Right ventricle myocardium inferior (tissue), 1 donor: Measurements from ENCODE around the gene RAB11FIP5. TPM values are rescaled to one million over a fixed set of nuclear protein-coding genes. Genes with fewer than 3 reads are reported as not detected.
"Not testable (repeated sequence)": the region's sequence is repeated elsewhere in the genome, so short reads cannot be mapped to it uniquely, and the experiment has no call there.

Experiments used
- ATAC-seq: fragments of 200-7000 bp; cut with Tn5 transposase; one replicate; pipeline ENCODE4 v1.9.1; 2020; ENCODE audit warnings: mild to moderate bottlenecking, moderate library complexity
- DNase-seq: peaks from one replicate; pipeline ENCODE4 v3.0.0; 2021; ENCODE audit errors: missing footprints
- intact Hi-C: fragments of 100-400 bp; cut with DNase I; formaldehyde crosslinking; loops from one replicate; pipeline ENCODE4 v1.11.0; 2022
- total RNA-seq: library from RNA; stranded (reverse); fragmentation: NEBNext Ultra II Directional; extraction: Animal tissue kit (Norgen Biotek cat#: 25700); gene quantifications from one replicate; pipeline ENCODE4 v1.2.1, GENCODE V29; 2021
- donor health status: DM: no; HTN: yes; CAD: no; lungs with severe emphysema.

Gene RAB11FIP5
- total RNA-seq, 1 donor from 2014 or later, result 19.0 TPM

DNA sequence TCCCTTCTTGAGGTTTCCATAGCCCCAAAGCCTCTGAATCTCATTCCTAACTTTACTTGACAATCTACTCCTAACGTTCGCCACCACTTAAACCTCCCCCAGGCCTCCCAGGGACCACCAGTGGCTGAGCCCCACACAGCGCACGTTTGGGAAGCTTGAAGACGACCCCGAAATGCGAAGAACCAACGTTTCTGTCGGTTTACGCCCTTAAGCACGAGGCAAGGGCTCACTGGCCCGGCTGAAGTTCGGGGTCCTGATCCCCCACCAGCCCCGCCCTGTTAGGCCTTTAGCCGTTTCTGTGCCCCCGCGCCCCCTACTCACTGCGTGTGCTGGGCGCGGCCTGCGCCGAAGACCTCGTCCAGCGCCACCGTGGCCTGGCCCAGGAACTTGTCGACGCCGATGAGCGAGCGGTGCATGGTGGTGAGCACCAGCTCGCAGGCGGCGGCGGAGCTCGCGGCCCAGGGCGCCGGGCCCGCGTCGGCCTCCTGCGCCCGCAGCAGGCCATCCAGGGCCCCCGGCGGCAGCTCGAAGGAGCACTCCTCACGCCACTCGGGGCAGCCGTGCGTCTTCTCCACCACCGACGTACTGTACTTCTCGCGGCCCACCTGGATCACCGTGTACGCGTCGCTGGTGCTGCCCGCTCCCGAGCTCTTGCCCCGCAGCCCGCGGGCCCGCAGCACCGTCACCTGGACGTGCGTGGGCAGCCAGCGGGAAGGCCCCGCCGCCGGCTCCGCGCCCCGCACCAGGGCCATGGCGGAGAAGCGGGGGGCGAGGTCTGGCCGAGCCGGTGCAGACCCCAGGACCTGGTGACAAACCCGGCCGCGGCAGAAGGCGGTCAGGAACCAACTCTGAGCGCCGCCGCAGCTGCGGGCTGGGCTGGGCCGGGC lies 479 bp downstream of the RAB11FIP5 start:
- peak; percentile 38 for ATAC-seq
- DNase-seq, result peak; percentile 69
- intact Hi-C loops, result loop anchor here (5.0 kb wide), 1 partner anchor 270 kb away; no protein-coding TSS in a partner anchor

GRCh38 chr2:73111073-73112025 lies 1.4 kb downstream of the RAB11FIP5 start:
- ATAC-seq (no peak), DNase-seq (no peak)
- intact Hi-C loops, result loop anchor here (5.0 kb wide), 1 partner anchor 271 kb away; no protein-coding TSS in a partner anchor

DNA sequence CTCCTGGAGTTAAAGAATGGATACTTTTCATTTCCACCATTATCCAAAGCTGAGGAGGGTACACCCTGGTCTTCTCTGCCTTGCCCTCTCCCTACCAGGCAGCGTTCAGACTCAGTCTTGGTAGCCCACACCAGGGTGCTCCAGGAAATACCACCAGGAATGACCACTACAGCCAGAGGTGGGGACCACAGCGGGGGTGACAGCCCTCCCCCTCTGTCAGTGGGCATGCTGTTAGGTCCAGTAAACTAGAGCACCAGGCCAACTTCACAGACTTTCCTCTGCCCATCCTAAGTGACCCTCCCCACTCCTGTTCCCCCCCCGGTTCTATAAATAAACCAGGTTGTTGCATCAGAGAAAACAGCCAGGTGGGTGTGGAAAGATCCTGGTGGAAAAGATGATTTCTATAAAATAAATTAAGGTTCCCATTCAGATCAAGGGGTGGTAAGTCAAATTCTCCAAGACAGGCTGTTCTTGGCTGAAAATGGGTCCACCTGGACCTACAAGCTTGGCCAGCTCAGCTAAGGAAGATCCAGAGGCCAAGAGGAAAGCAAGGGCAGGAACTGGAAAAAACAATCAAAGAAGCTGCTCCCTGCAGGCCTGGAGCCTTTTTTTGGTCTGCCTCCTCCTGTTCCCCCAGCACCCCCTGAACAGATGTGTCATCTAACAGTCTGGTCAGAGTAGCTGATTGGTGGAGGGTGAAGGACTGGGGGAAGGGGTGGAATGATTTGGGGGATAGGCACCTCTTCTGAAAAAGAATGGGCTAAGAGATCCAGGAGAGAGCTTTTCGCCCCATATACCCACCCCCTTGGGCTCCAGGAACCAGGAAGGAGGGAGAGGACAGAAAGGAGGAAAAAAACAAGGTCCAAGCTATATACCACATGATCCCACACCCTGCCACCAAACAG lies 2.3 kb downstream of the RAB11FIP5 start:
- intact Hi-C loops, result loop anchor here (5.0 kb wide), 1 partner anchor 272 kb away; no protein-coding TSS in a partner anchor
- ATAC-seq (no peak), DNase-seq (no peak)

DNA sequence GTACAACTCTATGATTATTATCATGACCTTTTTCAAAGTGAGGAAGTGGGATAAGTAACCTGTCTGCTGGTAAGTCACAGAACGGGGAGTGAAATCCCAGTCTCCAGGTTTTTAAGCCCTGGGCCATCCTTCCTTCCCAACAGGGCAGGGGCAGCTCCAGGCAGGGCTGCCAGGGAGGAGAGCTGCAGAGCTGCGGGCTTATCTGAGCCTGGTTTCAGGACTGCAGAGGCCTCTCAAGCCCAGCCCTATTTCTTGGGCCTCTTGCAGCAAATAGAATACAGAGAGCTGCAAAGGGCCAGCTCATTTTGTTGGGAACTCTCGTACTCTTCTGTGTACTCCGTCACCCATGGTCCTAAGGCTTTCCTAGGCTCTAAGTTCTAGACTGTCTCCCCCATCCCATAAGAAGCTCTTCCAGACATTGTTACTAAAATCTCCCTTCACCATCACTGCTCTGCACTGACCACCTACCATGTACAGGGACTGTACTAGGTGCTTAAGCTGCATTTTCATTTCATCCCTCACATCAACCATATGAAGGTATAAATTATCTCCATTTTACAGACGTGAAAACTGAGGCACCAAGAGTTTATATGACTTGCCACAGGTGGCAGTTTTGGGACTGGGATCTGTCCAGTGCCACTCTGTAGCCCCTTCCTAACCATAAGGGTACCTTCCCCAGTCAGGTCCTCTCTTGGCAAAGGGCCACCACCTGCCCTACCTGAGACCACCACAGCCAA lies 3.1 kb downstream of the RAB11FIP5 start:
- ATAC-seq (no peak), DNase-seq (no peak)
- intact Hi-C loops, result loop anchor here (5.0 kb wide), 1 partner anchor 273 kb away; no protein-coding TSS in a partner anchor

DNA sequence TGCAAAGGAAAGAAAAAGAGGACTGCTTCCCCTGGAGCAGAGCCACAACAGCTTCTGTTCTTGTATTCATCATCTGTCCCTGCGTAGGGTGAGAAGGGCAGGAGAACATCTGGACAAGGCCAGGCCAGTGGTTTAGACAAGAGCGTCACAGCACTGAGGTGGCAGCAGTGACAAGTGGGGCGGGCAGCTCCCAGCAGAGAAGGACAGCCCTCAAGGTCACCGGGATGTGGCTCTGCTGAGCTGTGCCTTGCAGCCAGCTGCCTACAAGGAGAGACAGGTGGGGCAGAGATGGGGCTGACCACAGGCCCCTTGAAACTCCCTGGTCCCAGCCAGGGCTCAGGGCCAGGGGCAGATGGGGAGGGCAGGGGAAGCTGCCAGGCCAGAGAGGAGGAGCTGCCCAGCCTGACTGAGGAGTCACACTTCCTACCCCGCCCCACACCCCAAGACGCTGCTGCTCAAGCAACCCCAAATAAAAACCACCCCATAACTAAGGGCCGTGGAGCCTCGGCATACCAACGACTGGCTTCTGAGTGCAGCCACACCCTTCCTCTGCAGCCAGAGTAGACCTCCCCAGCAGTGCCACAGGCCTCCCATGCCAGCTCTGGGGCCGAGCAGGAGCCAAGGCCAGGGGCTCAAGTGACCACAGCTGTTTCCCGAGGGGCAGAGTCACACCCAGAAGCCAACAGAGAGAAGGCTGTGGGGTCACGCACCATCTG lies 5.4 kb downstream of the RAB11FIP5 start:
- DNase-seq, result no peak
- peak; percentile 70 for ATAC-seq
- intact Hi-C loops, result no loop called here

DNA sequence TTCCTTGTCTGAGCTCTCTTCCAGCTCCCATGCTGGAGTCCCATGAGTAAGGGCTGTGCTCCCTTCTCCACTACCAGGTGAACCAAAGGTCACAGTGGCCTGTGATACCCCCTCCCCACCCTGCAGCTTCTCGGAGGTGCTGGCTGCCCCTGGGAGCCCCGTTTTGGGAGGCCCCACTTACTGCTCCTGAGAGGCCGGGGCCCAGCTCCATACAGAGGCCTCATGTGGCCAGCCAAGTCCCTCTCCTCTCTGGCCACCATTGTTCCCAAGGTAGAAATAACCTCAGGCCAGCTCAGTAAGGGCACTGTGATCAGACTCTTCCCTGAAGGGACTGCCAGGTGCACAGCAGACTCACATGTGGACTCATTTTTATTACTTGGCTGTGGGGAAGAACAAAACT lies 6.0 kb downstream of the RAB11FIP5 start:
- intact Hi-C loops, result no loop called here
- no peak for ATAC-seq

GRCh38 chr2:73105511-73105971 lies 7.2 kb downstream of the RAB11FIP5 start:
- DNase-seq, result no peak
- intact Hi-C loops, result no loop called here

More for the DNA sequence above, 6.0 kb downstream of the RAB11FIP5 start:
- DNase-seq, result no peak

GRCh38 chr2:73104933-73105332 lies 7.8 kb downstream of the RAB11FIP5 start:
- intact Hi-C loops, result no loop called here
- no peak for DNase-seq
- ATAC-seq, result no peak

More at GRCh38 chr2:73105511-73105971, 7.2 kb downstream of the RAB11FIP5 start:
- ATAC-seq, result no peak

- no peak for DNase-seq
- intact Hi-C loops, result no loop called here
- no peak for ATAC-seq
These were observed 9.7 kb downstream of the RAB11FIP5 start for GRCh38 chr2:73103018-73103542.

DNA sequence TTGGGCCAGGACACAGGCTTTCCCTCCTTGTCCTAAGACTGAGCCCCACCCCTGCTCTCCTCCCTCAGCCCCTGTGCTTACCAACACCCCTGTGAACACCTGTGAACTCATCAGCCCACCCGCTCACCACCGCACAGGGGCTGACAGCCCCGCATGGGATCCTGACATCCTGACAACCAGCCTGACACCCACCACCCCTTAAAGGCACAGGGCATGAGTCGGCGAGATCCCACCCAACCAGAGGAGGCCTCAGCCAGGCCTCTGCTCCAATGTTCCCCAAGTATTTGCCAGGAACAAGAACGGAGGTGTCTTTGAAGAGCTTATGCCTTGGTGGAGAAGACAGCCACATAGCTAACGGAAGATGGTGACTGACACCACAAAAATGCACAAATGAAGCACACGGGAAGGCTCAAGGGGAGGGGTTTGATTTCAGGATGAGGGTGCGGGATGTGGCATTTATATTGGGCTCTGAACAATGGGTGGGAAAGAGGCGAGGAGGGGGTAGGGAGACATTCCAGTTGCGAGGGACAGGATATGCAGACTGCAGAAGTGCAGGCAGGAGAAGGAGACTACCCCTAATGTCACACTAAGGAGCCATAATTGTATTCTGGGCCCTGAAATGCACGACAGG lies 11.0 kb downstream of the RAB11FIP5 start:
- ATAC-seq (no peak), DNase-seq (no peak)
- intact Hi-C loops, result no loop called here

- DNase-seq (no peak), ATAC-seq (no peak)
- intact Hi-C loops, result no loop called here
These were observed 11.8 kb downstream of the RAB11FIP5 start for GRCh38 chr2:73100956-73101355.

GRCh38 chr2:73099486-73099885 lies 13.3 kb downstream of the RAB11FIP5 start:
- intact Hi-C loops, result no loop called here
- ATAC-seq, result no peak
- DNase-seq, result no peak

DNA sequence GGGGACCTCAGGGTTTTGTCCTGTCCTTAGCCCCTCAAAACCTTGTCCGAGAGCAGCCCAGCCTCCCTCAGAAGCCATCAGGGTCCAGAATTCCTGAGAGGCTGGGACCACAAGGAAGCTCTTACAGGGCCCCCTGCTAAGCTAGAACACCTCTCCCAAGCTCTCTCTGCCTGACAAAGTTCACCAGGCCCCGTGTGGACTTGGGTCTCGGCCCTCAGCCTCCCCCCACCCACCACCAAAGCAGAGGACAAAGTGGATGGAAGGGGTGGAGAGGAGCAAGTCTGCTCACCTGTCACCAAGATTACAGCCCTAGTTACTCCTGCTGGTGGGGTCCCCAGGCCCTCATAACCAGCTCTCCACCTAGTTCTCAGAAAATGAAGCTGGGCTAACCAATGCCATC lies 16.8 kb downstream of the RAB11FIP5 start:
- DNase-seq (no peak), ATAC-seq (no peak)
- intact Hi-C loops, result no loop called here

DNA sequence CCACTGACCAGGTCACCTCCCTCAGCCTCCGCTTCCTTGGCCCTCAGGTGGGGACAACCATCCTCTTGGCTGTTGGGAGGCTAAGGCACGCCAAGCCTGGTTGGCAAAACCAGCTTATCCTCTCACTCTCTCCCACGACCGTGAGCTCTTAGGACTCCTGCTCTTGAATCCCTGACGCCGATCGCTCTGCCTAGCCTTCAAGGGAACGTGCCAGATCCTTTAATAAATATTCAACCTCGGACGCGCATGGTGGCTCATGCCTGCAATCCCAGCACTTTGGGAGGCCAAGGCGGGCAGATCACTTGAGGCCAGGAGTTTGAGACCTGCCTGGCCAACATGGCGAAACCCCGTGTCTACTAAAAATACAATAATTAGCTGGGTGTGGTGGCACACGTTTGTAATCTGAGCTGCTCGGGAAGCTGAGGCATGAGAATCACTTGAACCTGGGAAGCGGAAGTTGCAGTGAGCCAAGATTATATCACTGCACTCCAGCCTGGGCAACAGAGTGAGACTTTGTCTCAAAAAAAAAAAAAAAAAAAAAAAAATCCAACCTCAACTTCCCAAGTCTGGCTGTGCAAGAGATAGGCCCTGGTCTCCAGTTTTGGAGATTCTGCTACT lies 19.0 kb downstream of the RAB11FIP5 start:
- ATAC-seq, intact Hi-C loops, DNase-seq: not testable (repeated sequence)

- intact Hi-C loops, result no loop called here
- ATAC-seq (no peak), DNase-seq (no peak)
These were observed 20.5 kb downstream of the RAB11FIP5 start for GRCh38 chr2:73092146-73092783.
